Esophagus muscularis mucosa (tissue), 4 donors: ENCODE data around the gene CACFD1.

Experiments
- EP300 ChIP-seq: sonication (generic); formaldehyde crosslinking; IDR thresholded peaks from one replicate; pipeline ENCODE4 v1.6.1; 2017; ENCODE audit warnings: antibody characterized with exemption
- POLR2A ChIP-seq: fragments of 450-650 bp; IDR thresholded peaks from one replicate; pipeline ENCODE4 v1.6.1; 2017; ENCODE audit warnings: antibody characterized with exemption, moderate library complexity, mild to moderate bottlenecking, low read depth
- TF ChIP-seq, protein P1 (sequence below), 3 experiments: fragments of 200-600 bp in 2 of 3; fragments of 450-650 bp in 1 of 3; sonication (generic) in 2 of 3; IDR thresholded peaks; one replicate each; pipeline ENCODE4 v1.5.1; 2017 to 2019; ENCODE audit warnings: antibody characterized with exemption in 3 of 3, mild to moderate bottlenecking in 2 of 3, moderate library complexity in 1 of 3

DNA sequence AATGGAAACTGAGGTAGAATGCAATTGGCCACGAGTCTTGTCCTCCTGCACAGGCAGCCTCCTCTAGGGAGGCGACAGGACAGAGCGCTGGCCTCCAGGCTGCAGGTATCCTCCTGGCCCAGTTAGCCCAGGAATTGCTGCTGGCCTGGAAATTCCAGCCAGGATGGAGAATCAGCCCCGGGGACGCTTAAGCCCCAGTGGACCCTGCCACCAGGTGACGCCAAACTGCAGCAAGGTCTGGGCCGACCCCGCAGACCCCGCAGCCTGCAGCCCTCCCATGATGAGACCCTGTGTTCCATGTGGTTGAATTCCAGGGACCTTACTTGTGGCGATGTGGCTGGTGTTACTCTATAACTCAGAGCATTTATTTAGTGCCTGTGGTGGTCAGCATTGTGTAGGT lies 7.3 kb downstream of the CACFD1 start:
- TF ChIP-seq, protein P1, sequence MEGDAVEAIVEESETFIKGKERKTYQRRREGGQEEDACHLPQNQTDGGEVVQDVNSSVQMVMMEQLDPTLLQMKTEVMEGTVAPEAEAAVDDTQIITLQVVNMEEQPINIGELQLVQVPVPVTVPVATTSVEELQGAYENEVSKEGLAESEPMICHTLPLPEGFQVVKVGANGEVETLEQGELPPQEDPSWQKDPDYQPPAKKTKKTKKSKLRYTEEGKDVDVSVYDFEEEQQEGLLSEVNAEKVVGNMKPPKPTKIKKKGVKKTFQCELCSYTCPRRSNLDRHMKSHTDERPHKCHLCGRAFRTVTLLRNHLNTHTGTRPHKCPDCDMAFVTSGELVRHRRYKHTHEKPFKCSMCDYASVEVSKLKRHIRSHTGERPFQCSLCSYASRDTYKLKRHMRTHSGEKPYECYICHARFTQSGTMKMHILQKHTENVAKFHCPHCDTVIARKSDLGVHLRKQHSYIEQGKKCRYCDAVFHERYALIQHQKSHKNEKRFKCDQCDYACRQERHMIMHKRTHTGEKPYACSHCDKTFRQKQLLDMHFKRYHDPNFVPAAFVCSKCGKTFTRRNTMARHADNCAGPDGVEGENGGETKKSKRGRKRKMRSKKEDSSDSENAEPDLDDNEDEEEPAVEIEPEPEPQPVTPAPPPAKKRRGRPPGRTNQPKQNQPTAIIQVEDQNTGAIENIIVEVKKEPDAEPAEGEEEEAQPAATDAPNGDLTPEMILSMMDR (IDR thresholded peaks at IDR 0.05), result no peak
- TF ChIP-seq EP300 (no peak), POLR2A (no peak)
